SK-N-SH (cell line): ENCODE results near the gene MIAT. TPM values are rescaled to one million over a fixed set of nuclear protein-coding genes. Genes with fewer than 3 reads are reported as not detected.

Experiments used
- CHD2 ChIP-seq: fragments of 150-350 bp; IDR thresholded peaks from 2 replicates; pipeline ENCODE4 v1.6.1; 2018; ENCODE audit warnings: low read length; ENCODE audit not compliant: partially characterized antibody
- EZH2phosphoT487 ChIP-seq: fragments of 200-600 bp; sonication (generic); IDR thresholded peaks from 2 replicates; pipeline ENCODE4 v1.6.1; 2017; ENCODE audit warnings: low read depth, mixed run types, mild to moderate bottlenecking, antibody characterized with exemption, moderate library complexity, borderline replicate concordance
- FOSL2 ChIP-seq: IDR thresholded peaks from 2 replicates; pipeline ENCODE4 v1.4.0; 2012; ENCODE audit warnings: low read depth, mild to moderate bottlenecking, moderate library complexity, borderline replicate concordance
- FOXJ3 ChIP-seq: sonication (generic); formaldehyde crosslinking; IDR thresholded peaks from 2 replicates; pipeline ENCODE4 v1.5.1; 2020; ENCODE audit warnings: mild to moderate bottlenecking, missing genetic modification reagents
- FOXM1 ChIP-seq: IDR thresholded peaks from 2 replicates; pipeline ENCODE4 v1.4.0; 2012; ENCODE audit warnings: low read depth, mild to moderate bottlenecking
- GATA2 ChIP-seq: sonication (generic); formaldehyde crosslinking; IDR thresholded peaks from 2 replicates; pipeline ENCODE4 v1.5.0; 2020; ENCODE audit warnings: mild to moderate bottlenecking, missing genetic modification reagents
- MEF2A ChIP-seq: IDR thresholded peaks from 2 replicates; pipeline ENCODE4 v1.4.0; 2012; ENCODE audit warnings: low read depth, borderline replicate concordance
- POLR2AphosphoS5 ChIP-seq: IDR thresholded peaks from 2 replicates; pipeline ENCODE4 v1.6.1; 2012; ENCODE audit warnings: low read depth, low read length
- RAD21 ChIP-seq: IDR thresholded peaks from 2 replicates; pipeline ENCODE4 v1.6.1; 2012; ENCODE audit warnings: mild to moderate bottlenecking, low read length
- RCOR1 ChIP-seq: fragments of 150-350 bp; IDR thresholded peaks from 2 replicates; pipeline ENCODE4 v1.6.1; 2017; ENCODE audit warnings: antibody characterized with exemption, low read length
- RFX5 ChIP-seq: IDR thresholded peaks from 2 replicates; pipeline ENCODE4 v1.6.1; 2012; ENCODE audit warnings: mild to moderate bottlenecking, improper control_type of control experiment, low read length
- RXRA ChIP-seq: IDR thresholded peaks from 2 replicates; pipeline ENCODE4 v1.4.0; 2012; ENCODE audit warnings: low read depth, mild to moderate bottlenecking, borderline replicate concordance
- SIN3A ChIP-seq: IDR thresholded peaks from 2 replicates; pipeline ENCODE4 v1.6.1; 2012; ENCODE audit warnings: low read depth, mild to moderate bottlenecking, low read length, moderate library complexity, borderline replicate concordance
- SMC3 ChIP-seq: IDR thresholded peaks from 2 replicates; pipeline ENCODE4 v1.6.1; 2012; ENCODE audit warnings: low read depth, low read length, improper control_type of control experiment
- TCF12 ChIP-seq: IDR thresholded peaks from 2 replicates; pipeline ENCODE4 v1.4.0; 2012
- TEAD4 ChIP-seq: IDR thresholded peaks from 2 replicates; pipeline ENCODE4 v1.4.0; 2012; ENCODE audit warnings: mild to moderate bottlenecking, borderline replicate concordance; ENCODE audit not compliant: insufficient read depth
- polyA plus RNA-seq, 3 experiments: library from polyadenylated mRNA; depleted of rRNA; stranded (reverse); fragments of >200 nt; gene quantifications; 2 replicates each; pipeline ENCODE4 v1.2.3, GENCODE V29; 2012
- TF ChIP-seq, protein P1 (sequence below): IDR thresholded peaks from 2 replicates; pipeline ENCODE4 v1.6.1; 2012; ENCODE audit warnings: mild to moderate bottlenecking, low read depth, low read length, moderate library complexity
- TF ChIP-seq, protein P2 (sequence below): fragments of 150-350 bp; IDR thresholded peaks from 2 replicates; pipeline ENCODE4 v1.6.1; 2016; ENCODE audit warnings: mild to moderate bottlenecking, low read depth, low read length
- TF ChIP-seq, protein P3 (sequence below): fragments of 150-350 bp; IDR thresholded peaks from 2 replicates; pipeline ENCODE4 v1.6.1; 2017; ENCODE audit warnings: antibody characterized with exemption, low read length, low read depth, borderline replicate concordance
- TF ChIP-seq, protein P4 (sequence below): IDR thresholded peaks from 2 replicates; pipeline ENCODE4 v1.4.0; 2012; ENCODE audit warnings: low read depth

MIAT gene
- polyA plus RNA-seq, 1 of the 3 experiments (the other 2 are of a cell fraction): 5.4 TPM

DNA sequence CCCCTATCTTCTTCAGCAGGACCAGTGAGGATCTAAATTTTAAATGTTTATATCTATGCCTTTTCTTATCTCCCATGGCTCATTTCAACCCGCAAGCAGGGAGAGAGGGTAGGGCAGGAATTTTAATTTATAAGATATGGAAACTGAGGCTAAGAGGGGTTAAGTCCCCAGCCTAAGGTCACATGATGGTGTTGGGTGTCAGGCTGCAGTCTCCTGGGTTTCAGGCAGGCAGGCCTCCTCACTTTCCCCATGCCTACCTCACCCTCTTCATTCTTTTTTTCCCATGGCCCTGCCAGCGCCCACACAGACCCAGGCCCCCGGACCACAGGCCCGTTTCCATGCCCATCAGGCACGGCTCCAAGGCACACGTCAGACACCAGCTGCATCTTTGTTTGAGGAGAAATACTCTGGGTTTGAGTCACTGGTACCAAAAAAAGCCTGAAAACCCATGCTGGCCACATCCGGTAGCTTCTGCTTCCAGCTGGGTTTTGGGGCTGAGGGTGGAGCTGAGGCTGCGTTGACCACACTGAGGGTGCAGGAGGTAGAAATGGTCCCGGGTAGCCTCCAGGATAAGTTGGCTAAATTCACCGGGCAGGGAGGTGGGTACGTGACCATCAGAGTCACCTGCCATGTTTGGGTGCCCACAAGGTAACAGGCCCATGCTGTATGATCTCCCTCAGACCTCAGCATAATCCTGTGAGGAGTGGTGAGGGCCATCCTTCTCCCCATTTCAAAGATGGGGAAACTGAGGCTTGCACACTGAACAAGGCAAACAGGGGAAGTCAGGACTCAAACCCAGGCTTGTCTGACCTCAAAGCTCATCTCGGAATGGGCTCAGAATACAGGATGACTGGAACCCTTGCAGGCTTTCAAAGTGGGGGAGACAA is 47.1 kb upstream of the MIAT start (continued):
- TF ChIP-seq FOXJ3 (CRISPR knock-in tag) (no peak), EZH2phosphoT487 (no peak), TEAD4 (peak; percentile 79), RXRA (peak; percentile 64; the same call in 1 of the 2 replicates), TCF12 (peak; percentile 97), SIN3A (no peak), POLR2AphosphoS5 (peak; percentile 48; the same call in 1 of the 2 replicates), MEF2A (peak; percentile 96), SMC3 (no peak), CHD2 (no peak), FOSL2 (peak; percentile 86), RCOR1 (no peak), GATA2 (CRISPR knock-in tag) (no peak), FOXM1 (0 out of 2 replicates have a peak, but pooled peaks have one; percentile 36), RFX5 (no peak), RAD21 (no peak)
- TF ChIP-seq, protein P1, sequence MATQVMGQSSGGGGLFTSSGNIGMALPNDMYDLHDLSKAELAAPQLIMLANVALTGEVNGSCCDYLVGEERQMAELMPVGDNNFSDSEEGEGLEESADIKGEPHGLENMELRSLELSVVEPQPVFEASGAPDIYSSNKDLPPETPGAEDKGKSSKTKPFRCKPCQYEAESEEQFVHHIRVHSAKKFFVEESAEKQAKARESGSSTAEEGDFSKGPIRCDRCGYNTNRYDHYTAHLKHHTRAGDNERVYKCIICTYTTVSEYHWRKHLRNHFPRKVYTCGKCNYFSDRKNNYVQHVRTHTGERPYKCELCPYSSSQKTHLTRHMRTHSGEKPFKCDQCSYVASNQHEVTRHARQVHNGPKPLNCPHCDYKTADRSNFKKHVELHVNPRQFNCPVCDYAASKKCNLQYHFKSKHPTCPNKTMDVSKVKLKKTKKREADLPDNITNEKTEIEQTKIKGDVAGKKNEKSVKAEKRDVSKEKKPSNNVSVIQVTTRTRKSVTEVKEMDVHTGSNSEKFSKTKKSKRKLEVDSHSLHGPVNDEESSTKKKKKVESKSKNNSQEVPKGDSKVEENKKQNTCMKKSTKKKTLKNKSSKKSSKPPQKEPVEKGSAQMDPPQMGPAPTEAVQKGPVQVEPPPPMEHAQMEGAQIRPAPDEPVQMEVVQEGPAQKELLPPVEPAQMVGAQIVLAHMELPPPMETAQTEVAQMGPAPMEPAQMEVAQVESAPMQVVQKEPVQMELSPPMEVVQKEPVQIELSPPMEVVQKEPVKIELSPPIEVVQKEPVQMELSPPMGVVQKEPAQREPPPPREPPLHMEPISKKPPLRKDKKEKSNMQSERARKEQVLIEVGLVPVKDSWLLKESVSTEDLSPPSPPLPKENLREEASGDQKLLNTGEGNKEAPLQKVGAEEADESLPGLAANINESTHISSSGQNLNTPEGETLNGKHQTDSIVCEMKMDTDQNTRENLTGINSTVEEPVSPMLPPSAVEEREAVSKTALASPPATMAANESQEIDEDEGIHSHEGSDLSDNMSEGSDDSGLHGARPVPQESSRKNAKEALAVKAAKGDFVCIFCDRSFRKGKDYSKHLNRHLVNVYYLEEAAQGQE: no peak
- TF ChIP-seq, protein P2, sequence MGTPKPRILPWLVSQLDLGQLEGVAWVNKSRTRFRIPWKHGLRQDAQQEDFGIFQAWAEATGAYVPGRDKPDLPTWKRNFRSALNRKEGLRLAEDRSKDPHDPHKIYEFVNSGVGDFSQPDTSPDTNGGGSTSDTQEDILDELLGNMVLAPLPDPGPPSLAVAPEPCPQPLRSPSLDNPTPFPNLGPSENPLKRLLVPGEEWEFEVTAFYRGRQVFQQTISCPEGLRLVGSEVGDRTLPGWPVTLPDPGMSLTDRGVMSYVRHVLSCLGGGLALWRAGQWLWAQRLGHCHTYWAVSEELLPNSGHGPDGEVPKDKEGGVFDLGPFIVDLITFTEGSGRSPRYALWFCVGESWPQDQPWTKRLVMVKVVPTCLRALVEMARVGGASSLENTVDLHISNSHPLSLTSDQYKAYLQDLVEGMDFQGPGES: no peak
- TF ChIP-seq, protein P3, sequence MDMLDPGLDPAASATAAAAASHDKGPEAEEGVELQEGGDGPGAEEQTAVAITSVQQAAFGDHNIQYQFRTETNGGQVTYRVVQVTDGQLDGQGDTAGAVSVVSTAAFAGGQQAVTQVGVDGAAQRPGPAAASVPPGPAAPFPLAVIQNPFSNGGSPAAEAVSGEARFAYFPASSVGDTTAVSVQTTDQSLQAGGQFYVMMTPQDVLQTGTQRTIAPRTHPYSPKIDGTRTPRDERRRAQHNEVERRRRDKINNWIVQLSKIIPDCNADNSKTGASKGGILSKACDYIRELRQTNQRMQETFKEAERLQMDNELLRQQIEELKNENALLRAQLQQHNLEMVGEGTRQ: no peak
- TF ChIP-seq, protein P4, sequence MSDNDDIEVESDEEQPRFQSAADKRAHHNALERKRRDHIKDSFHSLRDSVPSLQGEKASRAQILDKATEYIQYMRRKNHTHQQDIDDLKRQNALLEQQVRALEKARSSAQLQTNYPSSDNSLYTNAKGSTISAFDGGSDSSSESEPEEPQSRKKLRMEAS: peak; percentile 19; the same call in 1 of the 2 replicates
